C4-2B (cell line): ENCODE data around the gene USP2.

Experiments
- H3K27ac ChIP-seq: fragments of 450-650 bp; 2 replicates; pipeline ENCODE4 v1.5.1; 2017
- CTCF ChIP-seq: fragments of 450-650 bp; conservative IDR thresholded peaks from 2 replicates; pipeline ENCODE4 v1.5.1; 2017; ENCODE audit warnings: mild to moderate bottlenecking
- ZFX ChIP-seq: fragments of 450-650 bp; IDR thresholded peaks from 2 replicates; pipeline ENCODE4 v1.6.1; 2017

USP2 gene

DNA sequence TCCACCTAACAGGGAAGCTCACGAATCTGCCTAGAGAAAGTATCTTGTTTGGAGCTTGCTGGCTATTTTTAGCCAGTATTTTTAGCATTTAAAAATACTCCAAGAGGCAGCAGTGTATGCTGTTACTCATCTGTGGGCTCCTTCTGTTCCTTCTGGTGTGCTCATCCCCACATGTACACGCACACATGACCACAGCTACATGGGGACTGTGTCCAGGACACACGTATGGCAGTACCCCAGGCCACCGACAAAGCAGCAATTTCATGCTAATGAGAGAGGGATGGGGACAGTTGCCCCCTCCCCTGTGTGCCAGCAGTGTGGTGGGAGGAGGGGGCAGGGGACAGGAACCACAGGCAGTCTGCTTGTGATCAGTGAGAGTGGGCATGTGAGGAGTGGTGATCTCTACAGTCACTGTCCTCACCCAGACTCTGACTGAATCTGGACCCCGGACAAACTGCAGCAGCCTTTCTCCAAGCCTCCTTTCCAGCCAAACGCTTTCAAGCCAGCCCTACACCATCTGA lies 16.4 kb downstream of the USP2 start:
- TF ChIP-seq CTCF (no peak), ZFX (no peak)
- H3K27ac ChIP-seq, result no peak overlapping the region

- H3K27ac ChIP-seq, result peak overlapping the region; percentile 63
- TF ChIP-seq ZFX (no peak), CTCF (no peak)
Measured at GRCh38 chr11:119363851-119364590, 17.5 kb downstream of the USP2 start.

GRCh38 chr11:119363081-119363850 lies 18.2 kb downstream of the USP2 start:
- peak overlapping the region; percentile 63 for H3K27ac ChIP-seq
- no peak for TF ChIP-seq ZFX
- TF ChIP-seq CTCF, result no peak

GRCh38 chr11:119362741-119363080 lies 18.8 kb downstream of the USP2 start:
- TF ChIP-seq CTCF (no peak), ZFX (no peak)
- H3K27ac ChIP-seq, result peak overlapping the region; percentile 63

GRCh38 chr11:119361941-119362725 lies 19.4 kb downstream of the USP2 start:
- peak overlapping the region; percentile 63 for H3K27ac ChIP-seq
- TF ChIP-seq CTCF (no peak), ZFX (no peak)

DNA sequence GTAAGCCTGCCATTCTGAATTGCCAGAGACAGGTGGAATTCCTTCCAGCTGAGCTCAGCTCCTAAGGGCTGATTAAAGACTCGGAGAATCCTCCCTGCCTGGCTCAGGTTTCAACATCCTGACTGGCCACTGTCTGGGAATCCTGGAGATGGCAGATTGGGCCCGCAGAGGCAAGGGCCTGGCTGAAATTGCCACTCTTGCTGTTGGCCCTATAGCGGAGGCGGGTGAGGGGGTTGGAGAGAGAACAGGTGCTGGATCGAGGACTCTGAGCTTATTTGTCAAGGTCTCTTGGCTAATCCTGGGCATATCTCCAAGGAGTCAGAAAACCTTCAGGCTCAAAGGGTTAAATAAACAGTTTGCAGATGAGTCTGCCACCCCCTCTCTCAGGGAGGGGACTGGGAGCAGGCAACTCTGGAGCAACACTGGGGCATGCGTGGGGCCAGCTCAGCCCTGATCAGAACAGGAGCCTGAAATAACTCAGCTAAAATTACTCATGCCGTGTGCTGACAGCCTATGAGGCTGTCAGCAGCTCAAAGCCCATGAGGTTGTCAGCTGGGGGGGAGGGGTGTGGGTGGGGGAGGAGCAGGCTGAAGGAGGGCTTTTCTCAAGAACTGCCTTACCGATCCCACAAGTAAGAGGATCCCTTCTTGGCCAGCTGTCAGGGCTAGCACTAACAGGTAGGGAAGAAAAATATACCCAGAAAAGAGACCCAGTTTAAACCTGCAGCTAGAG lies 20.3 kb downstream of the USP2 start:
- TF ChIP-seq ZFX (no peak), CTCF (no peak)
- peak overlapping the region; percentile 63 for H3K27ac ChIP-seq
